ENCODE measurements around the gene SLC6A18. TPM values are rescaled to one million over a fixed set of nuclear protein-coding genes. Genes with fewer than 3 reads are reported as not detected.

SLC6A18 gene
- total RNA-seq, 4 donors from 2014 or later, result not detected

- whole genome bisulfite sequencing, 2 donors, result 90 to 95% methylated on average over 12 to 13 of the region's 13 CpGs
- no peak for DNase-seq (ENCODE audit: low spot score in 2 of 2)
Measured at GRCh38 chr5:1257841-1258240, 32.7 kb downstream of the SLC6A18 start.

GRCh38 chr5:1259806-1260480, 34.8 kb downstream of the SLC6A18 start:
- H3K36me3 ChIP-seq, result no peaks in the 10 kb centered on the region
- H3K4me1 ChIP-seq, result no peaks in the 10 kb centered on the region
- H3K27me3 ChIP-seq, result no peaks in the 10 kb centered on the region
- TF ChIP-seq EP300 (IDR thresholded peaks at IDR 0.05) (no peak), POLR2A (IDR thresholded peaks at IDR 0.05) (no peak), CTCF (IDR thresholded peaks at IDR 0.05) (no peak)
- no peak for DNase-seq (ENCODE audit: low spot score in 2 of 2)
- peaks cover 0 to 57% (median 0%) of the 10 kb centered on the region in 4 donors for H3K9me3 ChIP-seq
- H3K27ac ChIP-seq, result no peak overlapping the region
- WGBS, 2 donors, result 93 to 94% methylated on average over 23 of the region's 23 CpGs
- H3K4me3 ChIP-seq, result no peak overlapping the region

More at GRCh38 chr5:1257841-1258240, 32.7 kb downstream of the SLC6A18 start:
- no peak overlapping the region for H3K4me3 ChIP-seq
- no peaks in the 10 kb centered on the region for H3K36me3 ChIP-seq
- H3K4me1 ChIP-seq, result no peaks in the 10 kb centered on the region
- peaks cover 0 to 42% (median 0%) of the 10 kb centered on the region in 4 donors for H3K9me3 ChIP-seq
- no peaks in the 10 kb centered on the region for H3K27me3 ChIP-seq
- no peak for TF ChIP-seq POLR2A (IDR thresholded peaks at IDR 0.05)
- H3K27ac ChIP-seq, result no peak overlapping the region

- no peak for DNase-seq (ENCODE audit: low spot score in 2 of 2)
Measured at GRCh38 chr5:1261643-1262042, 36.5 kb downstream of the SLC6A18 start.

GRCh38 chr5:1262381-1262780, 37.2 kb downstream of the SLC6A18 start:
- Histone ChIP-seq H3K27me3 (no peaks in the 10 kb centered on the region), H3K4me1 (no peaks in the 10 kb centered on the region), H3K36me3 (no peaks in the 10 kb centered on the region), H3K4me3 (no peak overlapping the region), H3K9me3 (peaks cover 0 to 60% (median 0%) of the 10 kb centered on the region in 4 donors), H3K27ac (no peak overlapping the region)
- no peak for DNase-seq (ENCODE audit: low spot score in 2 of 2)
- WGBS, 2 donors, result 79 to 92% methylated on average over 1 of the region's 1 CpG
- TF ChIP-seq CTCF (IDR thresholded peaks at IDR 0.05), result no peak
- no peak for TF ChIP-seq EP300 (IDR thresholded peaks at IDR 0.05)
- no peak for TF ChIP-seq POLR2A (IDR thresholded peaks at IDR 0.05)

More at GRCh38 chr5:1261643-1262042, 36.5 kb downstream of the SLC6A18 start:
- WGBS, 2 donors, result 89 to 92% methylated on average over 10 of the region's 10 CpGs
- Histone ChIP-seq H3K27ac (no peak overlapping the region), H3K4me1 (no peaks in the 10 kb centered on the region), H3K36me3 (no peaks in the 10 kb centered on the region), H3K4me3 (no peak overlapping the region), H3K27me3 (no peaks in the 10 kb centered on the region), H3K9me3 (peaks cover 0 to 60% (median 0%) of the 10 kb centered on the region in 4 donors)
- no peak for TF ChIP-seq EP300 (IDR thresholded peaks at IDR 0.05)
- no peak for TF ChIP-seq CTCF (IDR thresholded peaks at IDR 0.05)
- TF ChIP-seq POLR2A (IDR thresholded peaks at IDR 0.05), result no peak

GRCh38 chr5:1264211-1264610, 39.0 kb downstream of the SLC6A18 start:
- H3K4me3 ChIP-seq, result no peak overlapping the region
- H3K36me3 ChIP-seq, result no peaks in the 10 kb centered on the region
- WGBS, 2 donors, result 95 to 96% methylated on average over 7 to 18 of the region's 18 CpGs
- no peaks in the 10 kb centered on the region for H3K4me1 ChIP-seq
- H3K9me3 ChIP-seq, result peaks cover 0 to 61% (median 0%) of the 10 kb centered on the region in 4 donors
- no peak for TF ChIP-seq POLR2A (IDR thresholded peaks at IDR 0.05)
- TF ChIP-seq EP300 (IDR thresholded peaks at IDR 0.05), result no peak
- no peak for TF ChIP-seq CTCF (IDR thresholded peaks at IDR 0.05)
- no peak for DNase-seq (ENCODE audit: low spot score in 2 of 2)
- H3K27me3 ChIP-seq, result no peaks in the 10 kb centered on the region
- no peak overlapping the region for H3K27ac ChIP-seq

Data from tibial nerve (tissue), 4 donors.